Stomach (tissue), 9 donors: ENCODE measurements around the gene NPIPB6. TPM values are rescaled to one million over a fixed set of nuclear protein-coding genes. Genes with fewer than 3 reads are reported as not detected.
A peak's percentile ranks its signal among the peaks of the same experiment; 100 is the strongest.

Source experiments
- DNase-seq, 2 donors: peaks; one replicate each; pipeline versions ENCODE4 v3.0.0 to v3.0.0-alpha.2; 2013 to 2019
- H3K27ac ChIP-seq, 5 donors: fragments of 200-600 bp in 4 of 5; sonication (generic) in 4 of 5; one replicate each; pipeline ENCODE4 v1.5.1; 2013 to 2019; ENCODE audit warnings: mild to moderate bottlenecking in 1 of 5, moderate library complexity in 1 of 5
- H3K27me3 ChIP-seq, 3 donors: fragments of 200-600 bp; sonication (generic); one replicate each; pipeline ENCODE4 v1.5.1; 2017 to 2019; ENCODE audit warnings: mixed run types in 1 of 3
- H3K36me3 ChIP-seq, 4 donors: fragments of 200-600 bp; sonication (generic); 1 replicate in 3 of 4; 2 replicates in 1 of 4; pipeline ENCODE4 v1.5.1; 2016 to 2019
- H3K4me1 ChIP-seq, 4 donors: fragments of 200-600 bp; sonication (generic); one replicate each; pipeline ENCODE4 v1.5.1; 2016 to 2019
- H3K4me3 ChIP-seq, 4 donors: fragments of 200-600 bp; sonication (generic) in 3 of 4; one replicate each; pipeline ENCODE4 v1.5.1; 2016 to 2019; ENCODE audit warnings: mild to moderate bottlenecking in 1 of 4
- H3K9me3 ChIP-seq, 4 donors: fragments of 200-600 bp; sonication (generic); one replicate each; pipeline ENCODE4 v1.5.1; 2016 to 2019
- CTCF ChIP-seq, 7 experiments: fragments of 450-650 bp in 4 of 7; fragments of 200-600 bp in 3 of 7; sonication (generic) in 3 of 7; IDR thresholded peaks; one replicate each; pipeline ENCODE4 v1.5.1; 2016 to 2019; ENCODE audit warnings: antibody characterized with exemption in 7 of 7, control low read depth in 2 of 7, mild to moderate bottlenecking in 1 of 7
- EP300 ChIP-seq: sonication (generic); formaldehyde crosslinking; IDR thresholded peaks from one replicate; pipeline ENCODE4 v1.6.1; 2017; ENCODE audit warnings: antibody characterized with exemption
- POLR2A ChIP-seq, 4 donors: fragments of 450-650 bp; IDR thresholded peaks; one replicate each; pipeline ENCODE4 v1.6.1; 2016; ENCODE audit warnings: antibody characterized with exemption in 4 of 4, control low read depth in 2 of 4, mild to moderate bottlenecking in 1 of 4, moderate library complexity in 1 of 4
- POLR2AphosphoS5 ChIP-seq, 3 donors: sonication (generic); formaldehyde crosslinking; IDR thresholded peaks; one replicate each; pipeline ENCODE4 v1.6.1; 2016; ENCODE audit warnings: antibody characterized with exemption in 3 of 3
- WGBS, 5 donors: extraction: QIAGEN DNeasy Blood & Tissue Kit in 3 of 5; methylation state at CpG; one replicate each; pipeline versions ENCODE4 v1.1.5 to v1.1.7; 2013 to 2018; 5-methylcytosine and 5-hydroxymethylcytosine counted together
- intact Hi-C: fragments of 100-400 bp; cut with DNase I; formaldehyde crosslinking; loops from one replicate; pipeline ENCODE4 v1.15.1; 2023; ENCODE audit warnings: low total_unique reads
- polyA plus RNA-seq, 3 donors: library from polyadenylated mRNA; stranded (reverse); fragments of 200-250 nt; gene quantifications; one replicate each; pipeline ENCODE4 v1.2.3, GENCODE V29; 2013
- total RNA-seq, 5 donors: library from RNA; depleted of rRNA; stranded (reverse); fragments of >200 nt; gene quantifications; one replicate each; pipeline versions ENCODE4 v1.1.0 to v1.2.3, GENCODE V29; 2014 to 2016
- donor health status: healthy with polysubstance abuse.
- donor health status: Bipolar disorder and iron deficiency.
- donor health status: healthy.

The NPIPB6 gene
- total and polyA plus RNA-seq, 8 donors: 1.8 to 6.8 (median 2.3) TPM; not detected in 5

GRCh38 chr16:28310796-28311195 is 52.5 kb downstream of the NPIPB6 start:
- H3K27ac ChIP-seq: no peak overlapping the region
- H3K9me3 ChIP-seq: no peaks in the 10 kb centered on the region
- intact Hi-C loops: no loop called here
- no peaks in the 10 kb centered on the region for H3K4me1 ChIP-seq
- peaks cover 0 to 4% (median 0%) of the 10 kb centered on the region in 3 donors for H3K27me3 ChIP-seq
- no peak for DNase-seq
- H3K36me3 ChIP-seq: no peaks in the 10 kb centered on the region
- 92 to 98% (median 96%) methylated on average over 11 of the region's 11 CpGs for WGBS, 5 donors
- no peak overlapping the region for H3K4me3 ChIP-seq
- no peak for TF ChIP-seq EP300
- TF ChIP-seq CTCF (IDR thresholded peaks at IDR 0.05): no peak
- TF ChIP-seq POLR2A (IDR thresholded peaks at IDR 0.05): no peak
- no peak for TF ChIP-seq POLR2AphosphoS5 (IDR thresholded peaks at IDR 0.05)

GRCh38 chr16:28309811-28310311 is 53.4 kb downstream of the NPIPB6 start:
- no peak for TF ChIP-seq POLR2A (IDR thresholded peaks at IDR 0.05)
- TF ChIP-seq EP300: no peak
- no peak for TF ChIP-seq POLR2AphosphoS5 (IDR thresholded peaks at IDR 0.05)
- TF ChIP-seq CTCF (IDR thresholded peaks at IDR 0.05): no peak
- whole genome bisulfite sequencing, 5 donors: 71 to 78% (median 73%) methylated on average over 16 to 20 of the region's 20 CpGs
- peak in 1 of 2 donors; percentile 76 for DNase-seq

DNA sequence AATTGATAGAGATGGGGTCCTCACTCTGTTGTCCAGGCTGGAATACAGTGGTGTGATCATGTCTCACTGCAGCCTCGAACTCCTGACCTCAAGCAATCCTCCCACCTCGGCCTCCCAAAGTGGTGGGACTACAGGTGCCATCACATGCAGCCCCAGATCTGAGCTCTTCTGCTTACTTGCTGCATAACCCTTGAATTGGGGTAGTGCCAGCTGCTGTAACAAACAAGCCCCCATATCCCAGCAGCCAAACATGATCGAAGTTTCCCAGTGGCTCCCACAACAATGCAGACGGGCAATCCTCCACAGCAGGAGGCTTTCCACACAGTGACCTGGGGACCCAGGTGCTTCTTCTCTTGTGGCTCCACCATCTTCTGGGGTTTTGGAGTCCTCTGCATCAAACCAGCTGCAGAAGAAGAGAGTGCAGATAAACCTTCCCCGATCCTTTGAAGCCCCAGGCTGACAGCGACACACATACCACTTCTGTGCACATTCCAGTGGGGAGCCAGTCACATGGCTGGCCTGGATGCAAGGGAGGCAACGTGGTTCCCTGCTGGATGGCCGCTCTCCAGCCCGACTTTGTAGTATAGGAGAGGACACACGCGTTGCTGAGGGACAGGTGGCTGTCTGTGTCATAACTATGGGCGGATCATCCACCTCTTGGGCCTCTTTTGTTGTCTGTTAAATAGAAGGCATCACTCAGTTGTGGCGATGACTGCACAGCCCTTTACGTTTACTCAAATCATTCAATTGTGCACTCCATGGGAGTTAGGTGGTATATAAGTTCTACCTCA is 54.3 kb downstream of the NPIPB6 start:
- TF ChIP-seq POLR2AphosphoS5 (IDR thresholded peaks at IDR 0.05): no peak
- TF ChIP-seq EP300: no peak
- TF ChIP-seq CTCF (IDR thresholded peaks at IDR 0.05): no peak
- TF ChIP-seq POLR2A (IDR thresholded peaks at IDR 0.05): no peak
- Histone ChIP-seq H3K36me3 (no peaks in the 10 kb centered on the region), H3K27ac (no peak overlapping the region), H3K9me3 (no peaks in the 10 kb centered on the region), H3K4me1 (no peaks in the 10 kb centered on the region), H3K4me3 (no peak overlapping the region), H3K27me3 (no peaks in the 10 kb centered on the region)
- no peak for DNase-seq
- intact Hi-C loops: no loop called here
- WGBS, 5 donors: 89 to 95% (median 92%) methylated on average over 14 of the region's 14 CpGs

More at GRCh38 chr16:28309811-28310311, 53.4 kb downstream of the NPIPB6 start:
- Histone ChIP-seq H3K27me3 (no peaks in the 10 kb centered on the region), H3K4me1 (no peaks in the 10 kb centered on the region), H3K4me3 (no peak overlapping the region), H3K27ac (no peak overlapping the region), H3K9me3 (no peaks in the 10 kb centered on the region), H3K36me3 (no peaks in the 10 kb centered on the region)
- intact Hi-C loops: no loop called here

GRCh38 chr16:28307936-28308335 is 55.4 kb downstream of the NPIPB6 start:
- 43 to 71% (median 60%) methylated on average over 5 of the region's 5 CpGs for WGBS, 5 donors
- no peak for TF ChIP-seq POLR2AphosphoS5 (IDR thresholded peaks at IDR 0.05)
- no peak for TF ChIP-seq CTCF (IDR thresholded peaks at IDR 0.05)
- no peak for TF ChIP-seq POLR2A (IDR thresholded peaks at IDR 0.05)
- TF ChIP-seq EP300: no peak
- no peak overlapping the region for H3K4me3 ChIP-seq
- no peak for DNase-seq
- H3K9me3 ChIP-seq: no peaks in the 10 kb centered on the region
- H3K27ac ChIP-seq: no peak overlapping the region
- intact Hi-C loops: no loop called here
- no peaks in the 10 kb centered on the region for H3K36me3 ChIP-seq
- H3K4me1 ChIP-seq: no peaks in the 10 kb centered on the region
- H3K27me3 ChIP-seq: no peaks in the 10 kb centered on the region
